GM12878 (cell line): Measurements from ENCODE around the gene VWA7. TPM values are rescaled to one million over a fixed set of nuclear protein-coding genes. Genes with fewer than 3 reads are reported as not detected.
"Not testable (repeated sequence)": the region's sequence is repeated elsewhere in the genome, so short reads cannot be mapped to it uniquely, and the experiment has no call there.

Source experiments
- ATAC-seq: fragments of 200-7000 bp; cut with Tn5 transposase; 3 replicates; pipeline ENCODE4 v1.9.1; 2020; ENCODE audit warnings: mild to moderate bottlenecking, moderate library complexity
- BruUV-seq: library from RNA; stranded (reverse); fragments of 400-500 nt; replicated peaks from 2 replicates; lab custom pipeline; 2021; lab: Mats Ljungman, UMichigan
- CTCF ChIA-PET: fragments of 300-600 bp; sonication (Branson Sonifier 250); formaldehyde crosslinking; extraction: SDS; loops from one replicate; lab custom pipeline; 2021; ENCODE audit warnings: inconsistent platforms; lab: Yijun Ruan, JAX
- POLR2A ChIA-PET: fragments of 350-600 bp; formaldehyde crosslinking; extraction: SDS; loops from one replicate; lab custom pipeline; 2021; ENCODE audit warnings: inconsistent platforms; lab: Charles Lee
- RAD21 ChIA-PET: fragments of 300-600 bp; sonication (Branson Sonifier 250); formaldehyde crosslinking; loops from one replicate; lab custom pipeline; 2023; ENCODE audit warnings: antibody characterized with exemption; ENCODE audit not compliant: unreplicated experiment; lab: Charles Lee
- SMC1A ChIA-PET: fragments of 300-600 bp; sonication (Branson Sonifier 250); formaldehyde crosslinking; loops from one replicate; lab custom pipeline; 2023; ENCODE audit not compliant: unreplicated experiment, uncharacterized antibody; lab: Charles Lee
- DNase-seq: peaks from one replicate; pipeline ENCODE4 v3.0.0-alpha.2; 2011; ENCODE audit warnings: low read depth, low spot score
- FAIRE-seq: peaks from 3 replicates; lab custom pipeline; 2011; peaks lifted over from hg19 to GRCh38; lab: Jason Lieb, UNC
- H2AFZ ChIP-seq: 2 replicates; pipeline ENCODE4 v1.6.0; 2011; ENCODE audit warnings: low read depth, low read length, control low read depth; ENCODE audit not compliant: control insufficient read depth
- H3K27ac ChIP-seq: 2 replicates; pipeline ENCODE4 v1.5.1; 2011; ENCODE audit warnings: control low read depth; ENCODE audit not compliant: control insufficient read depth, insufficient read depth
- H3K27me3 ChIP-seq, 2 experiments: replicated peaks in 1 of 2; 2 replicates each; pipeline versions ENCODE4 v1.6.0 to v1.6.1; 2011; ENCODE audit warnings: low read length in 1 of 2; ENCODE audit not compliant: control insufficient read depth in 2 of 2, insufficient read depth in 2 of 2
- H3K36me3 ChIP-seq, 2 experiments: 2 replicates each; pipeline ENCODE4 v1.5.1; 2011; ENCODE audit warnings: low read length in 1 of 2; ENCODE audit not compliant: control insufficient read depth in 2 of 2, insufficient read depth in 2 of 2
- H3K4me1 ChIP-seq: 2 replicates; pipeline ENCODE4 v1.6.1; 2011; ENCODE audit warnings: mild to moderate bottlenecking, low read length, moderate library complexity, mixed read lengths; ENCODE audit not compliant: control insufficient read depth, insufficient read depth
- H3K4me2 ChIP-seq: 2 replicates; pipeline ENCODE4 v1.6.0; 2011; ENCODE audit warnings: control low read depth; ENCODE audit not compliant: control insufficient read depth, insufficient read depth
- H3K4me3 ChIP-seq: fragments of 200-600 bp; sonication (generic); 2 replicates; pipeline ENCODE4 v1.5.1; 2016
- H3K79me2 ChIP-seq: 2 replicates; pipeline ENCODE4 v1.6.0; 2011; ENCODE audit warnings: low read length; ENCODE audit not compliant: control insufficient read depth, insufficient read depth
- H3K9ac ChIP-seq: 2 replicates; pipeline ENCODE4 v1.8.0; 2011; ENCODE audit warnings: low read length, control low read depth, mixed read lengths; ENCODE audit not compliant: control insufficient read depth, insufficient read depth
- H3K9me3 ChIP-seq: replicated peaks from 3 replicates; pipeline ENCODE4 v1.5.1; 2011; ENCODE audit warnings: mild to moderate bottlenecking, low read length; ENCODE audit not compliant: control insufficient read depth, insufficient read depth
- H4K20me1 ChIP-seq: 2 replicates; pipeline ENCODE4 v1.6.0; 2011; ENCODE audit not compliant: control insufficient read depth, insufficient read depth
- WGBS: methylation state at CpG from one replicate; pipeline ENCODE4 v1.1.6; 2016; ENCODE audit warnings: low lambda C conversion rate; ENCODE audit not compliant: insufficient replicate concordance, insufficient coverage; ENCODE audit errors: missing lambda C conversion rate; 5-methylcytosine and 5-hydroxymethylcytosine counted together
- in situ Hi-C: fragments of 300-500 bp; cut with MboI; formaldehyde crosslinking; loops from 9 replicates; pipeline ENCODE4 v1.14.3; 2018; ENCODE audit warnings: mixed read lengths
- intact Hi-C: fragments of 100-400 bp; cut with micrococcal nuclease; formaldehyde crosslinking; loops from one replicate; pipeline ENCODE4 v1.14.2; 2022; ENCODE audit not compliant: unreplicated experiment
- polyA plus RNA-seq, 11 experiments: library from polyadenylated mRNA; depleted of rRNA in 4 of 11; unstranded in 6 of 11; stranded (reverse) in 5 of 11; fragments of >200 nt; fragmentation: Nextera tagmentation in 4 of 11; fragmentation: Illumina TruSeq in 1 of 11; extraction: Ambion mirVana in 4 of 11; extraction: Trizol in 1 of 11; gene quantifications; 1 replicate in 1 of 11; 2 replicates in 10 of 11; pipeline versions ENCODE4 v1.2.1 to v1.2.3, GENCODE V29; 2011 to 2016; ENCODE audit warnings: inconsistent platforms in 2 of 11, missing spikeins in 2 of 11, low read depth in 1 of 11
- total RNA-seq, 4 experiments: library from RNA; depleted of rRNA in 3 of 4; stranded (reverse); fragments of >200 nt in 3 of 4; fragmentation: Illumina TruSeq in 1 of 4; extraction: Trizol in 1 of 4; gene quantifications; 2 replicates each; pipeline versions ENCODE4 v1.2.1 to v1.2.3, GENCODE V29; 2013 to 2021
- TF ChIP-seq, protein P1 (sequence below): IDR thresholded peaks from 2 replicates; pipeline ENCODE4 v1.6.1; 2012; ENCODE audit warnings: mild to moderate bottlenecking, low read depth, low read length
- TF ChIP-seq, protein P2 (sequence below): IDR thresholded peaks from 2 replicates; pipeline ENCODE4 v1.6.1; 2012; ENCODE audit warnings: low read length, inconsistent platforms

The VWA7 gene
- total and polyA plus RNA-seq, 10 of the 15 experiments (the other 5 are each of a cell fraction or from before 2014, with no cell fraction given): 0.11 to 3.1 (median 1.2) TPM; not detected in 1

DNA sequence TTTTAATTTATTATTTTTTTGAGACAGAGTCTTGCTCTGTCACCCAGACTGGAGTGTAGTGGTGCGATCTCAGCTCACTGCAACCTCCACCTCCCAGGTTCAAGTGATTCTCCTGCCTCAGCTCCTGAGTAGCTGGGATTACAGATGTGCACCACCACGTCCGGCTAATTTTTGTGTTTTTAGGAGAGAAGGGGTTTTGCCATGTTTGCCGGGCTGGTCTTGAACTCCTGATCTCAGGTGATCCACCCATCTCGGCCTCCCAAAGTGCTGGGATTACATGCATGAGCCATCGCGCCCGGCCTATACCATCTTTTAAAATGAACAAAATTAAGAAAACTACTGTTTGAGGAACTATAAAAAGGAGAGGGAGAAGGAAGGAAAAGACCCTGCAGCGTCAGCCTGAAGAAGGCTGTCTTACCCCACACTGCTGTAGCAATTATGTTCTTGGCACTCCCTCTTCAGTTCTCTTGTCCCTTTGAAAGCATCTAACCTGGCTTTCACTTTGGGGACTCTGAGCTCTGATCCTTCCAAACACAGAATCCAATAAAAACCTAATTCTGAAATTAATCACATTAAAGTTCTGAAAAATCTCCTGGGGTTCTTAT is 46.6 kb upstream of the VWA7 start:
- H3K27ac ChIP-seq, H3K79me2 ChIP-seq, BruUV-seq, H3K36me3 ChIP-seq, ATAC-seq, H3K4me1 ChIP-seq, in situ Hi-C loops, FAIRE-seq, H2AFZ ChIP-seq, H3K27me3 ChIP-seq, H3K4me2 ChIP-seq, DNase-seq, H3K9me3 ChIP-seq, H3K9ac ChIP-seq, H3K4me3 ChIP-seq, H4K20me1 ChIP-seq: not testable (repeated sequence)
- CTCF ChIA-PET: interaction anchor here (0.7 to 2.0 kb wide), 9 partner anchors 8 to 225 kb away, joined by 3 to 5 read pairs (median 4); partner anchors contain the start of genes DDAH2, MSH5 and NEU1
- 88% methylated on average over 9 of the region's 9 CpGs for WGBS
- intact Hi-C loops: loop anchor here (10.0 kb wide), 1 partner anchor 49 kb away; the partner anchor contains the start of gene VWA7
- RAD21 ChIA-PET: interaction anchor here (1.0 to 1.9 kb wide), 7 partner anchors 8 to 87 kb away, joined by 4 to 10 read pairs (median 6); partner anchors contain the start of genes CLIC1, LSM2 and MSH5
- POLR2A ChIA-PET: interaction anchor here (0.6 to 11.3 kb wide), 8 partner anchors 10 to 231 kb away, joined by 3 to 158 read pairs (median 18); partner anchors contain the start of genes CLIC1, HSPA1A, HSPA1L and LSM2
- SMC1A ChIA-PET: interaction anchor here (1.0 to 2.5 kb wide), 12 partner anchors 9 to 120 kb away, joined by 3 to 13 read pairs (median 5); partner anchors contain the start of genes ABHD16A and LSM2

DNA sequence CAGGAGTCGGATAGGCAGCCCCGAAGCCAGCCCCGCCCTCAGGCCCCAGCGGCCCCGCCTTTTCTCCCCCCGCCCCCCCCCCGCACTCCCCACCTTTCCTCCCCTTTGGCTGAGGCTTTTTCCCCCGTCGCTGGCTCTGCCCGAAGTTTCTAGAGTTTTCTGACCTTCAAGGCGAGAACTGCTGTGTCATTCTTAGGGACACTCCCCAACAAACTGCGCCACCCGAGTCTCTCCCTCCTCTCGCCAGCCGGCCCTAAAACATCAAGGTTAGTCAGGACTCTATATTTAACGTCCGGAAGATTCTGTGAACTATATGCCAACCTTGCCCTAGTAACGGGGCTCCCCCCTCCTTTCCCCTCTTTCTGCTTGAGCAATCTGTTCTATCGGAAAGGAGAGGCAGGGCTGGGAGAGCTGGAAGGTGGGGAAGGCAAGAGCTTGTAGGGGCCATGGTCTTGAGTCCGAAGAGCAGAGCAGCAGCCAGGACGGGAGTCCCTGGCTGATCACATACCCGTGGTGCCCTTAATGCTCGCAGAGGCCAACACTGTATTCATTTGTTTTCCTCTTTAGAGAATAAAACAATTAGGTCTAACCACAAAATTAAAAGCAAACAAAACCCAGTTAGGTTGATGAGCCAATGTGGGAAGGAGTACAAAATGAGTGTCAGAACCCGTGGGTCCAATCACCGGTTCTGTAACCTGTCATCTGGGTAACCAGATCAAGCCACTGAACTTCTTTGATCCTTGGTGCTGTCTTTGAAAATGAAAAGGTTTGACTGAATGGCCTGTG is 45.1 kb upstream of the VWA7 start:
- 1% methylated on average over 18 of the region's 25 CpGs for WGBS
- in situ Hi-C loops (no loop called here), intact Hi-C loops (loop anchor here (10.0 kb wide), 1 partner anchor 47 kb away; the partner anchor contains the start of gene VWA7)
- ATAC-seq (peak; percentile 56), DNase-seq (no peak), FAIRE-seq (no peak)
- SMC1A ChIA-PET: interaction anchor here (0.6 to 2.5 kb wide), 12 partner anchors 9 to 119 kb away, joined by 3 to 13 read pairs (median 4); partner anchors contain the start of genes ABHD16A and LSM2
- Histone ChIP-seq H3K4me1 (peaks cover 14% of the 10 kb centered on the region), H3K36me3 (no peaks in the 10 kb centered on the region), H3K9ac (peak overlapping the region; percentile 86), H3K27ac (peak overlapping the region; percentile 50), H2AFZ (peak overlapping the region; percentile 88), H4K20me1 (no peaks in the 10 kb centered on the region), H3K27me3 (no peaks in the 10 kb centered on the region), H3K79me2 (peaks cover 2% of the 10 kb centered on the region), H3K4me2 (peak overlapping the region; percentile 58), H3K4me3 (peak overlapping the region; percentile 78), H3K9me3 (no peaks in the 10 kb centered on the region)
- BruUV-seq: TSS peak; percentile 89
- POLR2A ChIA-PET: interaction anchor here (0.5 to 11.3 kb wide), 15 partner anchors 9 to 271 kb away, joined by 3 to 158 read pairs (median 4); partner anchors contain the start of genes ABHD16A, CLIC1, GPANK1 and HSPA1A
- RAD21 ChIA-PET: interaction anchor here (0.6 to 1.9 kb wide), 13 partner anchors 9 to 92 kb away, joined by 3 to 10 read pairs (median 6); partner anchors contain the start of genes CLIC1, LSM2, MSH5 and NEU1
- CTCF ChIA-PET: interaction anchor here (0.6 to 2.0 kb wide), 11 partner anchors 9 to 84 kb away, joined by 3 to 8 read pairs (median 4); partner anchors contain the start of genes MSH5, NEU1 and VARS1
- TF ChIP-seq, protein P1, sequence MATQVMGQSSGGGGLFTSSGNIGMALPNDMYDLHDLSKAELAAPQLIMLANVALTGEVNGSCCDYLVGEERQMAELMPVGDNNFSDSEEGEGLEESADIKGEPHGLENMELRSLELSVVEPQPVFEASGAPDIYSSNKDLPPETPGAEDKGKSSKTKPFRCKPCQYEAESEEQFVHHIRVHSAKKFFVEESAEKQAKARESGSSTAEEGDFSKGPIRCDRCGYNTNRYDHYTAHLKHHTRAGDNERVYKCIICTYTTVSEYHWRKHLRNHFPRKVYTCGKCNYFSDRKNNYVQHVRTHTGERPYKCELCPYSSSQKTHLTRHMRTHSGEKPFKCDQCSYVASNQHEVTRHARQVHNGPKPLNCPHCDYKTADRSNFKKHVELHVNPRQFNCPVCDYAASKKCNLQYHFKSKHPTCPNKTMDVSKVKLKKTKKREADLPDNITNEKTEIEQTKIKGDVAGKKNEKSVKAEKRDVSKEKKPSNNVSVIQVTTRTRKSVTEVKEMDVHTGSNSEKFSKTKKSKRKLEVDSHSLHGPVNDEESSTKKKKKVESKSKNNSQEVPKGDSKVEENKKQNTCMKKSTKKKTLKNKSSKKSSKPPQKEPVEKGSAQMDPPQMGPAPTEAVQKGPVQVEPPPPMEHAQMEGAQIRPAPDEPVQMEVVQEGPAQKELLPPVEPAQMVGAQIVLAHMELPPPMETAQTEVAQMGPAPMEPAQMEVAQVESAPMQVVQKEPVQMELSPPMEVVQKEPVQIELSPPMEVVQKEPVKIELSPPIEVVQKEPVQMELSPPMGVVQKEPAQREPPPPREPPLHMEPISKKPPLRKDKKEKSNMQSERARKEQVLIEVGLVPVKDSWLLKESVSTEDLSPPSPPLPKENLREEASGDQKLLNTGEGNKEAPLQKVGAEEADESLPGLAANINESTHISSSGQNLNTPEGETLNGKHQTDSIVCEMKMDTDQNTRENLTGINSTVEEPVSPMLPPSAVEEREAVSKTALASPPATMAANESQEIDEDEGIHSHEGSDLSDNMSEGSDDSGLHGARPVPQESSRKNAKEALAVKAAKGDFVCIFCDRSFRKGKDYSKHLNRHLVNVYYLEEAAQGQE: no peak
- TF ChIP-seq, protein P2, sequence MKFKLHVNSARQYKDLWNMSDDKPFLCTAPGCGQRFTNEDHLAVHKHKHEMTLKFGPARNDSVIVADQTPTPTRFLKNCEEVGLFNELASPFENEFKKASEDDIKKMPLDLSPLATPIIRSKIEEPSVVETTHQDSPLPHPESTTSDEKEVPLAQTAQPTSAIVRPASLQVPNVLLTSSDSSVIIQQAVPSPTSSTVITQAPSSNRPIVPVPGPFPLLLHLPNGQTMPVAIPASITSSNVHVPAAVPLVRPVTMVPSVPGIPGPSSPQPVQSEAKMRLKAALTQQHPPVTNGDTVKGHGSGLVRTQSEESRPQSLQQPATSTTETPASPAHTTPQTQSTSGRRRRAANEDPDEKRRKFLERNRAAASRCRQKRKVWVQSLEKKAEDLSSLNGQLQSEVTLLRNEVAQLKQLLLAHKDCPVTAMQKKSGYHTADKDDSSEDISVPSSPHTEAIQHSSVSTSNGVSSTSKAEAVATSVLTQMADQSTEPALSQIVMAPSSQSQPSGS: no peak
